Heart right ventricle (tissue), 16 donors: Measurements from ENCODE around the gene KRTAP19-6. TPM values are rescaled to one million over a fixed set of nuclear protein-coding genes. Genes with fewer than 3 reads are reported as not detected.

Experiments used
- ATAC-seq, 8 donors: fragments of 200-7000 bp; cut with Tn5 transposase; one replicate each; pipeline ENCODE4 v1.9.1; 2020; ENCODE audit warnings: mild to moderate bottlenecking in 8 of 8, moderate library complexity in 8 of 8, moderate number of reproducible peaks in 1 of 8
- DNase-seq, 2 donors: peaks; one replicate each; pipeline ENCODE4 v3.0.0-alpha.2; 2020
- H3K27ac ChIP-seq, 10 donors: fragments of 200-600 bp; sonication (generic) in 2 of 10; one replicate each; pipeline versions ENCODE4 v1.5.0 to v1.8.0; 2020 to 2022; ENCODE audit warnings: mild to moderate bottlenecking in 3 of 10
- H3K27me3 ChIP-seq, 7 donors: fragments of 200-600 bp; one replicate each; pipeline ENCODE4 v1.8.0; 2021 to 2022; ENCODE audit warnings: mild to moderate bottlenecking in 2 of 7
- H3K36me3 ChIP-seq, 9 donors: fragments of 200-600 bp; sonication (generic) in 1 of 9; one replicate each; pipeline versions ENCODE4 v1.5.0 to v1.8.0; 2020 to 2022; ENCODE audit warnings: mild to moderate bottlenecking in 2 of 9
- H3K4me1 ChIP-seq, 9 donors: fragments of 200-600 bp; sonication (generic) in 1 of 9; one replicate each; pipeline versions ENCODE4 v1.5.0 to v1.8.0; 2020 to 2022; ENCODE audit warnings: mild to moderate bottlenecking in 4 of 9
- H3K4me3 ChIP-seq, 10 donors: fragments of 200-600 bp; sonication (generic) in 2 of 10; one replicate each; pipeline versions ENCODE4 v1.5.0 to v1.8.0; 2020 to 2022; ENCODE audit warnings: mild to moderate bottlenecking in 7 of 10, moderate library complexity in 2 of 10
- H3K9me3 ChIP-seq, 11 donors: fragments of 200-600 bp in 10 of 11; sonication (generic) in 2 of 11; one replicate each; pipeline versions ENCODE4 v1.5.0 to v1.8.0; 2013 to 2022; ENCODE audit warnings: mild to moderate bottlenecking in 2 of 11, control low read depth in 1 of 11, moderate library complexity in 1 of 11
- WGBS, 2 donors: extraction: QIAGEN DNeasy Blood & Tissue Kit; methylation state at CpG; one replicate each; pipeline ENCODE4 v1.1.7; 2013; ENCODE audit warnings: inconsistent platforms in 1 of 2; 5-methylcytosine and 5-hydroxymethylcytosine counted together
- intact Hi-C, 10 donors: fragments of 100-400 bp; cut with DNase I; formaldehyde crosslinking; loops; one replicate each; pipeline versions ENCODE4 v1.11.1 to v1.14.2; 2022
- polyA plus RNA-seq, 2 donors: library from polyadenylated mRNA; stranded (reverse); fragments of 200-250 nt; gene quantifications; one replicate each; pipeline ENCODE4 v1.2.3, GENCODE V29; 2013
- total RNA-seq, 10 donors: library from RNA; stranded (reverse); fragmentation: NEBNext Ultra II Directional in 3 of 10; extraction: Animal tissue kit (Norgen Biotek cat#: 25700) in 3 of 10; gene quantifications; one replicate each; pipeline versions ENCODE4 v1.2.1 to v1.2.4, GENCODE V29; 2021 to 2023
- TF ChIP-seq, protein P1 (sequence below), 9 donors: fragments of 200-600 bp; sonication (generic) in 2 of 9; IDR thresholded peaks; one replicate each; pipeline versions ENCODE4 v1.5.0 to v1.8.0; 2021 to 2022; ENCODE audit warnings: antibody characterized with exemption in 9 of 9, mild to moderate bottlenecking in 5 of 9, moderate library complexity in 1 of 9
- donor health status: Arrhythmogenic right ventricular cardiomyopathy.
- donor health status: ischemic (EF 13 %, LVEDD 7.1; RV severe dilation, severe dysfunction).
- donor health status: healthy with polysubstance abuse.
- donor health status: DM: no; HTN: yes; CAD: no.
- donor health status: DM: no; HTN: no; CAD: no.
- donor health status: ischemic (EF 25% LVEDD 6.9; RV normal size, moderate dysfunction).
- donor health status: ischemic (EF 25% LVEDD 5.7; RV mildly dilated, moderate dysfunction).
- donor health status: healthy.
- donor health status: DM: yes; HTN: yes; CAD: no.
- donor health status: Ischemic cardiomyopathy.
- donor health status: ischemic (EF 35%, LVEDD 5.7; RV mildly dilated, moderate dysfunction).
- donor health status: nonischemic (EF 11% LVEDD 7.7; RV severe dilation, severe dysfunction).
- donor health status: DM: yes; HTN: yes; CAD: no.
- donor health status: PGD.
- donor health status: ischemic (EF 29% LVEDD 5.4; RV normal size, mild dysfunction).
- donor health status: nonischemic (EF 23%, LVEDD 6.1; RV moderate dilation, normal function).

The KRTAP19-6 gene
- total and polyA plus RNA-seq, 12 donors = not detected

DNA sequence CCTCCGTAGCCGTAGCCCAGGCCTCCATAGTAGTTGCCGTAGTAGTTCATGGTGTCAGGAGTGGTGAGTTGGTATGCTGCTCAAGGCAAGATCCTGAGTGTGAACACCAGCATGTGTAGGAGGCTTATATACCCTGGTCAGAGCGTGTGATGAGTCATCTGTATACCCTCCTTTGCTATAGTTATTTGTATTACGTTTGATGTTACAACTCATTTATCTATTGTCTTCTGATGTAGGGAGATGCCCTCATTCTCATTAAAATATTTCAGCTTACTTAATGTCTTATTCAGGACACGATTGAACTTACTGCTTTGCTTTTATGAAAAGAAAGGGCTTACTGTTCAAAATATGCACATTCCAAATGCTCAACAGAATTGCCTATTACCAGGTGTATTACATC is 39.6 kb downstream of the KRTAP19-6 start, which contains the start of gene KRTAP19-5:
Gene KRTAP19-5 (minus strand): TSS at position 101 of the 400 bp plus-strand sequence. CDS start 51 bp downstream, at position 50.
- H3K36me3 ChIP-seq = no peaks in the 10 kb centered on the region
- peaks cover 0 to 4% (median 0%) of the 10 kb centered on the region in 11 donors for H3K9me3 ChIP-seq
- WGBS, 2 donors = 73 to 81% methylated on average over 6 of the region's 6 CpGs
- no peak for DNase-seq
- intact Hi-C loops = loop anchor here in 1 of 10 donors (10.0 kb wide), 1 partner anchor 63 kb away; the partner anchor contains the start of gene KRTAP19-7
- no peak within 1 kb of the TSS for H3K27ac ChIP-seq
- TF ChIP-seq, protein P1, sequence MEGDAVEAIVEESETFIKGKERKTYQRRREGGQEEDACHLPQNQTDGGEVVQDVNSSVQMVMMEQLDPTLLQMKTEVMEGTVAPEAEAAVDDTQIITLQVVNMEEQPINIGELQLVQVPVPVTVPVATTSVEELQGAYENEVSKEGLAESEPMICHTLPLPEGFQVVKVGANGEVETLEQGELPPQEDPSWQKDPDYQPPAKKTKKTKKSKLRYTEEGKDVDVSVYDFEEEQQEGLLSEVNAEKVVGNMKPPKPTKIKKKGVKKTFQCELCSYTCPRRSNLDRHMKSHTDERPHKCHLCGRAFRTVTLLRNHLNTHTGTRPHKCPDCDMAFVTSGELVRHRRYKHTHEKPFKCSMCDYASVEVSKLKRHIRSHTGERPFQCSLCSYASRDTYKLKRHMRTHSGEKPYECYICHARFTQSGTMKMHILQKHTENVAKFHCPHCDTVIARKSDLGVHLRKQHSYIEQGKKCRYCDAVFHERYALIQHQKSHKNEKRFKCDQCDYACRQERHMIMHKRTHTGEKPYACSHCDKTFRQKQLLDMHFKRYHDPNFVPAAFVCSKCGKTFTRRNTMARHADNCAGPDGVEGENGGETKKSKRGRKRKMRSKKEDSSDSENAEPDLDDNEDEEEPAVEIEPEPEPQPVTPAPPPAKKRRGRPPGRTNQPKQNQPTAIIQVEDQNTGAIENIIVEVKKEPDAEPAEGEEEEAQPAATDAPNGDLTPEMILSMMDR (IDR thresholded peaks at IDR 0.05) = no peak
- no peak within 1 kb of the TSS for H3K4me3 ChIP-seq
- no peaks in the 10 kb centered on the region for H3K4me1 ChIP-seq
- no peak for ATAC-seq
- H3K27me3 ChIP-seq = no peaks in the 10 kb centered on the region

DNA sequence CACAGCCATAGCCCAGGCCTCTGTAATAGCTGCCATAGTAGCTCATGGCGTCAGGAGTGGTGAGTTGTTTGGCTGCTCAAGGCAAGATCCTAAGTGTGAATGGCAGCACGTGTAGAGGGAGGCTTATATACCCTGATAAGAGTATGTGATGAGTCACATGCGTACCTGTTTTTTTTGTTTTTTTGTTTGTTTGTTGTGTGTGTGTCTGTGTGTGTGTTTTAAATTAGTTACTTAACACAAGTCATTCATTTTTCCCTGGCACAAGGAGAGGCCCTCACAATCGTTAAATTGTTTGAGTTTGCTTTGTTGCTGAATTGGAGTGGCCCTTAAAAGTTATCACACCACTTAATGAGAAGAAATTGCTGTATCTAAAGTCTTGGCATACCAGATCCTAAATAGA is 44.6 kb downstream of the KRTAP19-6 start, which contains the start of gene KRTAP19-4:
Gene KRTAP19-4 (minus strand): TSS at position 101 of the 400 bp plus-strand sequence. CDS start 55 bp downstream, at position 46.
- Histone ChIP-seq H3K27ac (no peak within 1 kb of the TSS), H3K36me3 (no peaks in the 10 kb centered on the region), H3K4me3 (no peak within 1 kb of the TSS), H3K9me3 (peaks cover 0 to 9% (median 0%) of the 10 kb centered on the region in 11 donors), H3K27me3 (no peaks in the 10 kb centered on the region), H3K4me1 (no peaks in the 10 kb centered on the region)
- TF ChIP-seq, protein P1 (IDR thresholded peaks at IDR 0.05) = no peak
- no peak for ATAC-seq
- intact Hi-C loops = no loop called here
- no peak for DNase-seq
- 60% methylated on average over 4 of the region's 4 CpGs for WGBS, 2 donors

DNA sequence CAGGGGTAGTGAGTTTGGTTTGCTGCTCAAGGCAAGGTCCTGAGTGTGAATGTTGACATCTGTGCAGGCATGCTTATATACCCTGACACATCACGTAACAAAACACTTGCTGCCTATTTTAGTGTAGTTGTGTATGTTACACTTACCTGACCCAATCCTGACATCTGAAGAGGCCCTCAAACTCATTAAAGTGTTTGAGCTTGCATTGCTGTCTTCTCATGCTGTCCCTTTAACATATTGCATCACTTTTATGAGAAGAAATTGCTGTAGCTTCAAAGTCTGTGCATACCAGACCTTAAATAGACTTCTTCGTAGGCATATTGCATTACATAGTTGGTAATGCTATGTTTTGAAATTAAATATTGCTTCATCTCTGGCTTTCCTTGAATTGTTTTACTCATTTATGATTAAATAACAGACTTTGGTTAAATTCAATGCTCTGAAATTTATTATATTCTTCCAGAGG is 49.7 kb downstream of the KRTAP19-6 start, which contains the start of gene KRTAP19-3:
Gene KRTAP19-3 (minus strand): TSS at position 51 of the 466 bp plus-strand sequence. CDS start 56 bp downstream, outside the sequence.
- Histone ChIP-seq H3K27ac (no peak within 1 kb of the TSS), H3K4me1 (no peaks in the 10 kb centered on the region), H3K9me3 (peaks cover 0 to 20% (median 0%) of the 10 kb centered on the region in 11 donors), H3K4me3 (no peak within 1 kb of the TSS), H3K27me3 (no peaks in the 10 kb centered on the region), H3K36me3 (no peaks in the 10 kb centered on the region)
- DNase-seq (no peak), ATAC-seq (no peak)
- TF ChIP-seq, protein P1 (IDR thresholded peaks at IDR 0.05) = no peak
- 76 to 77% methylated on average over 2 of the region's 2 CpGs for WGBS, 2 donors
- intact Hi-C loops = no loop called here

Other genes with a start within 250 kb of the KRTAP19-6 start
- not detected for gene KRTAP26-1, start 221.5 kb downstream of the KRTAP19-6 start, total RNA-seq
- not detected for gene KRTAP26-1, start 221.5 kb downstream of the KRTAP19-6 start, polyA plus RNA-seq
- gene KRTAP27-1, start 204.2 kb downstream of the KRTAP19-6 start, total RNA-seq = not detected
- gene KRTAP27-1, start 204.2 kb downstream of the KRTAP19-6 start, polyA plus RNA-seq = not detected
- not detected for gene KRTAP23-1, start 193.3 kb downstream of the KRTAP19-6 start, total RNA-seq
- not detected for gene KRTAP23-1, start 193.3 kb downstream of the KRTAP19-6 start, polyA plus RNA-seq
- not detected for gene KRTAP13-2, start 169.6 kb downstream of the KRTAP19-6 start, total RNA-seq
- gene KRTAP13-2, start 169.6 kb downstream of the KRTAP19-6 start, polyA plus RNA-seq = not detected
- not detected for gene KRTAP13-1, start 145.8 kb downstream of the KRTAP19-6 start, total RNA-seq
- not detected for gene KRTAP13-1, start 145.8 kb downstream of the KRTAP19-6 start, polyA plus RNA-seq
- not detected for gene KRTAP13-3, start 115.9 kb downstream of the KRTAP19-6 start, total RNA-seq
- gene KRTAP13-3, start 115.9 kb downstream of the KRTAP19-6 start, polyA plus RNA-seq = not detected
- not detected for gene KRTAP13-4, start 111.6 kb downstream of the KRTAP19-6 start, total RNA-seq
- not detected for gene KRTAP13-4, start 111.6 kb downstream of the KRTAP19-6 start, polyA plus RNA-seq
- gene KRTAP15-1, start 101.6 kb downstream of the KRTAP19-6 start, total RNA-seq = not detected
- not detected for gene KRTAP15-1, start 101.6 kb downstream of the KRTAP19-6 start, polyA plus RNA-seq
- gene KRTAP19-1, start 61.5 kb downstream of the KRTAP19-6 start, total RNA-seq = not detected
- gene KRTAP19-1, start 61.5 kb downstream of the KRTAP19-6 start, polyA plus RNA-seq = not detected
- not detected for gene KRTAP19-2, start 54.4 kb downstream of the KRTAP19-6 start, total RNA-seq
- gene KRTAP19-2, start 54.4 kb downstream of the KRTAP19-6 start, polyA plus RNA-seq = not detected
- not detected for gene KRTAP19-3, start 49.9 kb downstream of the KRTAP19-6 start, total RNA-seq
- not detected for gene KRTAP19-3, start 49.9 kb downstream of the KRTAP19-6 start, polyA plus RNA-seq
- not detected for gene KRTAP19-4, start 44.7 kb downstream of the KRTAP19-6 start, total RNA-seq
- gene KRTAP19-4, start 44.7 kb downstream of the KRTAP19-6 start, polyA plus RNA-seq = not detected
- not detected for gene KRTAP19-5, start 39.7 kb downstream of the KRTAP19-6 start, total RNA-seq
- not detected for gene KRTAP19-5, start 39.7 kb downstream of the KRTAP19-6 start, polyA plus RNA-seq
- not detected for gene KRTAP19-7, start 19.4 kb upstream of the KRTAP19-6 start, total RNA-seq
- gene KRTAP19-7, start 19.4 kb upstream of the KRTAP19-6 start, polyA plus RNA-seq = not detected
- not detected for gene KRTAP22-2, start 48.5 kb upstream of the KRTAP19-6 start, total RNA-seq
- gene KRTAP22-2, start 48.5 kb upstream of the KRTAP19-6 start, polyA plus RNA-seq = not detected
- not detected for gene KRTAP6-3, start 50.6 kb upstream of the KRTAP19-6 start, total RNA-seq
- gene KRTAP6-3, start 50.6 kb upstream of the KRTAP19-6 start, polyA plus RNA-seq = not detected
- not detected for gene KRTAP6-2, start 57.0 kb upstream of the KRTAP19-6 start, total RNA-seq
- not detected for gene KRTAP6-2, start 57.0 kb upstream of the KRTAP19-6 start, polyA plus RNA-seq
- gene KRTAP22-1, start 59.2 kb upstream of the KRTAP19-6 start, total RNA-seq = not detected
- gene KRTAP22-1, start 59.2 kb upstream of the KRTAP19-6 start, polyA plus RNA-seq = not detected
- not detected for gene KRTAP6-1, start 72.1 kb upstream of the KRTAP19-6 start, total RNA-seq
- gene KRTAP6-1, start 72.1 kb upstream of the KRTAP19-6 start, polyA plus RNA-seq = not detected
- not detected for gene KRTAP20-1, start 74.6 kb upstream of the KRTAP19-6 start, total RNA-seq
- gene KRTAP20-1, start 74.6 kb upstream of the KRTAP19-6 start, polyA plus RNA-seq = not detected
- gene KRTAP20-4, start 78.8 kb upstream of the KRTAP19-6 start, total RNA-seq = not detected
- not detected for gene KRTAP20-4, start 78.8 kb upstream of the KRTAP19-6 start, polyA plus RNA-seq
- not detected for gene KRTAP20-2, start 93.3 kb upstream of the KRTAP19-6 start, total RNA-seq
- not detected for gene KRTAP20-2, start 93.3 kb upstream of the KRTAP19-6 start, polyA plus RNA-seq
- not detected for gene KRTAP20-3, start 101.0 kb upstream of the KRTAP19-6 start, total RNA-seq
- not detected for gene KRTAP20-3, start 101.0 kb upstream of the KRTAP19-6 start, polyA plus RNA-seq
- not detected for gene KRTAP21-3, start 176.9 kb upstream of the KRTAP19-6 start, total RNA-seq
- gene KRTAP21-3, start 176.9 kb upstream of the KRTAP19-6 start, polyA plus RNA-seq = not detected
- gene KRTAP21-2, start 205.4 kb upstream of the KRTAP19-6 start, total RNA-seq = not detected
- gene KRTAP21-2, start 205.4 kb upstream of the KRTAP19-6 start, polyA plus RNA-seq = not detected
- gene KRTAP21-1, start 213.6 kb upstream of the KRTAP19-6 start, total RNA-seq = not detected
- not detected for gene KRTAP21-1, start 213.6 kb upstream of the KRTAP19-6 start, polyA plus RNA-seq